H1 (cell line): ENCODE results near the gene EPHB1. TPM values are rescaled to one million over a fixed set of nuclear protein-coding genes. Genes with fewer than 3 reads are reported as not detected.

Source experiments
- CTCF ChIA-PET: fragments of 300-600 bp; sonication (Branson Sonifier 250); formaldehyde crosslinking; loops from one replicate; lab custom pipeline; 2021; ENCODE audit not compliant: partially characterized antibody; lab: Charles Lee
- POLR2A ChIA-PET: fragments of 300-600 bp; sonication (Branson Sonifier 250); formaldehyde crosslinking; loops from one replicate; lab custom pipeline; 2021; ENCODE audit warnings: inconsistent platforms; ENCODE audit not compliant: partially characterized antibody; lab: Charles Lee
- DNase-seq, 2 experiments: peaks; one replicate each; pipeline versions ENCODE4 v3.0.0 to v3.0.0-alpha.2; 2010 to 2022; ENCODE audit warnings: low spot score in 2 of 2, low read depth in 1 of 2, mixed read lengths in 1 of 2
- FAIRE-seq: peaks from 2 replicates; lab custom pipeline; 2011; peaks lifted over from hg19 to GRCh38; lab: Jason Lieb, UNC
- H2AFZ ChIP-seq: 2 replicates; pipeline ENCODE4 v1.8.1; 2012; ENCODE audit warnings: low read length, inconsistent platforms
- H2AK5ac ChIP-seq: 2 replicates; pipeline ENCODE4 v1.6.1; 2013; ENCODE audit warnings: low read depth, low read length
- H2BK120ac ChIP-seq: replicated peaks from 2 replicates; pipeline ENCODE3; 2013; ENCODE audit warnings: low read depth, low read length, inconsistent platforms
- H2BK12ac ChIP-seq: 2 replicates; pipeline ENCODE4 v1.6.1; 2013; ENCODE audit warnings: low read depth, low read length
- H2BK15ac ChIP-seq: 2 replicates; pipeline ENCODE4 v1.6.1; 2013; ENCODE audit warnings: low read length
- H2BK20ac ChIP-seq: 2 replicates; pipeline ENCODE4 v1.6.1; 2013; ENCODE audit warnings: low read length
- H2BK5ac ChIP-seq: 2 replicates; pipeline ENCODE4 v1.6.1; 2013; ENCODE audit warnings: low read depth, low read length
- H3K14ac ChIP-seq: 2 replicates; pipeline ENCODE4 v1.6.1; 2013; ENCODE audit warnings: inconsistent platforms; ENCODE audit not compliant: insufficient read length
- H3K18ac ChIP-seq: 2 replicates; pipeline ENCODE4 v1.6.1; 2013; ENCODE audit warnings: low read length; ENCODE audit errors: extremely low read depth
- H3K23ac ChIP-seq: 2 replicates; pipeline ENCODE4 v1.6.1; 2013; ENCODE audit warnings: inconsistent platforms; ENCODE audit not compliant: insufficient read length
- H3K23me2 ChIP-seq: 2 replicates; pipeline ENCODE4 v1.6.1; 2013; ENCODE audit warnings: low read depth, low read length
- H3K27ac ChIP-seq: 2 replicates; pipeline ENCODE4 v1.6.1; 2011; ENCODE audit warnings: low read depth, low read length, inconsistent platforms
- H3K27me3 ChIP-seq, 4 experiments: replicated peaks in 1 of 4; 1 replicate in 1 of 4; 2 replicates in 3 of 4; pipeline versions ENCODE4 v1.6.1 to v1.8.1; 2011 to 2013; ENCODE audit warnings: low read length in 3 of 4, mild to moderate bottlenecking in 3 of 4, inconsistent platforms in 2 of 4, mixed read lengths in 2 of 4, moderate library complexity in 1 of 4; ENCODE audit not compliant: control insufficient read depth in 3 of 4, insufficient read depth in 3 of 4; ENCODE audit errors: extremely low read depth in 1 of 4
- H3K36me3 ChIP-seq, 4 experiments: 2 replicates each; pipeline versions ENCODE4 v1.6.1 to v1.8.1; 2011 to 2013; ENCODE audit warnings: mild to moderate bottlenecking in 4 of 4, low read length in 3 of 4, moderate library complexity in 2 of 4, control low read depth in 1 of 4, inconsistent platforms in 1 of 4; ENCODE audit not compliant: insufficient read depth in 4 of 4, control insufficient read depth in 2 of 4
- H3K4ac ChIP-seq: replicated peaks from 2 replicates; pipeline ENCODE3; 2013; ENCODE audit warnings: low read length, low read depth, mixed read lengths, inconsistent platforms; ENCODE audit not compliant: insufficient read length
- H3K4me1 ChIP-seq, 4 experiments: replicated peaks in 1 of 4; 1 replicate in 1 of 4; 2 replicates in 3 of 4; pipeline versions ENCODE4 v1.6.1 to v1.8.1; 2011 to 2013; ENCODE audit warnings: low read length in 3 of 4, inconsistent platforms in 2 of 4, mixed read lengths in 1 of 4; ENCODE audit not compliant: insufficient read depth in 4 of 4, control insufficient read depth in 3 of 4
- H3K4me2 ChIP-seq, 2 experiments: 2 replicates each; pipeline versions ENCODE4 v1.6.1 to v1.8.1; 2011 to 2013; ENCODE audit warnings: low read depth in 2 of 2, low read length in 2 of 2, control low read depth in 1 of 2, inconsistent platforms in 1 of 2, mild to moderate bottlenecking in 1 of 2; ENCODE audit not compliant: insufficient read depth in 1 of 2
- H3K4me3 ChIP-seq, 4 experiments: fragments of 200-600, 300-600 bp in 1 of 4; sonication (generic), shearing (Covaris generic), sonication (Bioruptor Twin) in 1 of 4; 2 replicates each; pipeline versions ENCODE4 v1.5.1 to v1.8.1; 2011 to 2016; ENCODE audit warnings: low read length in 4 of 4, low read depth in 3 of 4, control low read depth in 2 of 4, inconsistent platforms in 2 of 4, mild to moderate bottlenecking in 2 of 4, mixed read lengths in 1 of 4, moderate library complexity in 1 of 4; ENCODE audit not compliant: insufficient read depth in 2 of 4; ENCODE audit errors: extremely low read depth in 1 of 4
- H3K56ac ChIP-seq: replicated peaks from 2 replicates; pipeline ENCODE3; 2013; ENCODE audit warnings: low read depth, mild to moderate bottlenecking, mixed read lengths, low read length, inconsistent platforms; ENCODE audit not compliant: insufficient read length
- H3K79me1 ChIP-seq: 2 replicates; pipeline ENCODE4 v1.6.1; 2013; ENCODE audit warnings: low read depth, low read length, control low read depth
- H3K79me2 ChIP-seq, 2 experiments: 2 replicates each; pipeline versions ENCODE4 v1.6.1 to v1.8.1; 2012 to 2013; ENCODE audit warnings: low read length in 2 of 2, mild to moderate bottlenecking in 2 of 2, inconsistent platforms in 1 of 2; ENCODE audit not compliant: insufficient read depth in 2 of 2, control insufficient read depth in 1 of 2
- H3K9ac ChIP-seq, 4 experiments: replicated peaks in 1 of 4; 1 replicate in 1 of 4; 2 replicates in 3 of 4; pipeline versions ENCODE4 v1.6.1 to v1.8.1; 2011 to 2013; ENCODE audit warnings: low read depth in 3 of 4, low read length in 3 of 4, control low read depth in 2 of 4, mild to moderate bottlenecking in 2 of 4, moderate library complexity in 2 of 4, inconsistent platforms in 1 of 4; ENCODE audit errors: extremely low read depth in 1 of 4
- H3K9me3 ChIP-seq, 2 experiments: 2 replicates each; pipeline versions ENCODE4 v1.6.1 to v1.8.1; 2012 to 2013; ENCODE audit warnings: mild to moderate bottlenecking in 2 of 2, moderate library complexity in 2 of 2, control low read depth in 1 of 2, inconsistent platforms in 1 of 2, low read depth in 1 of 2, low read length in 1 of 2, mixed read lengths in 1 of 2; ENCODE audit not compliant: insufficient read depth in 2 of 2
- H4K20me1 ChIP-seq, 2 experiments: replicated peaks in 1 of 2; 2 replicates each; pipeline versions ENCODE3 to v1.8.1; 2011 to 2013; ENCODE audit warnings: inconsistent platforms in 2 of 2, low read length in 2 of 2, mild to moderate bottlenecking in 1 of 2; ENCODE audit not compliant: insufficient read depth in 2 of 2, control insufficient read depth in 1 of 2
- H4K5ac ChIP-seq: 2 replicates; pipeline ENCODE4 v1.6.1; 2013; ENCODE audit warnings: low read length, low read depth, mixed read lengths, inconsistent platforms; ENCODE audit not compliant: insufficient read length
- H4K8ac ChIP-seq: 2 replicates; pipeline ENCODE4 v1.8.0; 2013; ENCODE audit warnings: mild to moderate bottlenecking, moderate library complexity, low read length, inconsistent platforms; ENCODE audit not compliant: insufficient read depth; ENCODE audit errors: extremely low read depth
- H4K91ac ChIP-seq: replicated peaks from 2 replicates; pipeline ENCODE3; 2013; ENCODE audit warnings: low read length, mixed read lengths, inconsistent platforms; ENCODE audit not compliant: insufficient read length
- CHD1 ChIP-seq: IDR thresholded peaks from 2 replicates; pipeline ENCODE4 v1.6.1; 2012; ENCODE audit warnings: low read depth, low read length, improper control_type of control experiment
- HDAC6 ChIP-seq: IDR thresholded peaks from one replicate; pipeline ENCODE4 v1.7.1; 2012; ENCODE audit warnings: low read depth, mild to moderate bottlenecking, inconsistent platforms, low read length, moderate library complexity
- NANOG ChIP-seq: IDR thresholded peaks from 2 replicates; pipeline ENCODE4 v1.6.1; 2011; ENCODE audit warnings: low read length, low read depth, mild to moderate bottlenecking, inconsistent platforms; ENCODE audit not compliant: insufficient read depth, poor library complexity, severe bottlenecking
- POLR2A ChIP-seq, 2 experiments: IDR thresholded peaks; 1 replicate in 1 of 2; 2 replicates in 1 of 2; pipeline ENCODE4 v1.6.1; 2011; ENCODE audit warnings: low read depth in 2 of 2, low read length in 2 of 2, mild to moderate bottlenecking in 2 of 2; ENCODE audit errors: control extremely low read depth in 1 of 2
- RAD21 ChIP-seq, 2 experiments: IDR thresholded peaks in 1 of 2; conservative IDR thresholded peaks in 1 of 2; 2 replicates each; pipeline ENCODE4 v1.6.1; 2011; ENCODE audit warnings: low read depth in 2 of 2, low read length in 2 of 2, improper control_type of control experiment in 1 of 2, inconsistent platforms in 1 of 2, mild to moderate bottlenecking in 1 of 2, moderate library complexity in 1 of 2
- SIN3A ChIP-seq, 2 experiments: IDR thresholded peaks in 1 of 2; conservative IDR thresholded peaks in 1 of 2; 2 replicates each; pipeline ENCODE4 v1.6.1; 2011 to 2012; ENCODE audit warnings: low read length in 2 of 2, improper control_type of control experiment in 1 of 2, low read depth in 1 of 2, mild to moderate bottlenecking in 1 of 2
- TAF7 ChIP-seq: optimal IDR thresholded peaks from 2 replicates; pipeline ENCODE3; 2011; ENCODE audit warnings: low read depth, mild to moderate bottlenecking, inconsistent platforms, low read length, moderate library complexity, borderline replicate concordance
- WGBS, 2 experiments: shearing (Covaris generic) in 1 of 2; methylation state at CpG; one replicate each; pipeline versions ENCODE4 v1.1.6 to v1.1.7; 2013 to 2015; ENCODE audit warnings: low lambda C conversion rate in 2 of 2, mixed read lengths in 2 of 2, inconsistent platforms in 1 of 2, low coverage in 1 of 2, missing lambda C conversion rate in 1 of 2; ENCODE audit not compliant: insufficient replicate concordance in 2 of 2, insufficient coverage in 1 of 2, insufficient read length in 1 of 2; ENCODE audit errors: extremely low coverage in 1 of 2, missing lambda C conversion rate in 1 of 2; 5-methylcytosine and 5-hydroxymethylcytosine counted together
- polyA plus RNA-seq, 7 experiments: library from polyadenylated mRNA; depleted of rRNA in 3 of 7; stranded (reverse) in 5 of 7; unstranded in 2 of 7; fragments of >200 nt in 5 of 7; fragments of 200-250 nt in 2 of 7; gene quantifications; 1 replicate in 5 of 7; 2 replicates in 1 of 7; 4 replicates in 1 of 7; pipeline versions ENCODE4 v1.2.1 to v1.2.3, GENCODE V29; 2011 to 2013; ENCODE audit warnings: missing spikeins in 2 of 7, mixed read lengths in 2 of 7
- total RNA-seq: library from RNA; stranded (reverse); fragmentation: NEBNext Ultra II Directional; extraction: Animal tissue kit (Norgen Biotek cat#: 25700); gene quantifications from 2 replicates; pipeline ENCODE4 v1.2.1, GENCODE V29; 2021
- TF ChIP-seq, protein P1 (sequence below), 3 experiments: IDR thresholded peaks; 1 replicate in 2 of 3; 2 replicates in 1 of 3; pipeline versions ENCODE4 v1.5.1 to v1.6.1; 2011; ENCODE audit warnings: low read length in 3 of 3, mild to moderate bottlenecking in 3 of 3, inconsistent platforms in 2 of 3, low read depth in 1 of 3, moderate library complexity in 1 of 3; ENCODE audit not compliant: insufficient read depth in 1 of 3; ENCODE audit errors: control extremely low read depth in 1 of 3

The EPHB1 gene
- total and polyA plus RNA-seq, 2 of the 8 experiments (the other 6 are each of a cell fraction or from before 2014, with no cell fraction given): 3.5 to 5.9 TPM

DNA sequence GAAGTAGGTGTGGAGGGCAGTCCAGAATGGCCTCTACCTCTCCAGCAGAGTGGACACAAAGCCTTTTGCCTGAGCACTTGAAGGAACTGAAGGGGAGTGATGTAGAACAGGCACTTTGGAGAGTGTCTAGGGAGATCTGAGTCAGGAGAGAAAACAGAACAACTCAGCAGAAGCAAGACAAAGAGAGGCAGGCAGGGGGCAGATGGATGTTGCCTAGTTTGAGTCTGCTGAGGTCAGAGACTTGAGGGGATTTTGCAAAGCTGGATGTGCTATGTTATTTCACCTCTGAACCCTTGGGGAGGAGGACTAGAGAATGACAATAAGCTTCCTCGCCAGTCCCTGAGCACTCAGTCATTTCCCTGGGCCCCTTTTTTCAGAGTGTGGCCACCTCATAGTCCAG lies 366.4 kb downstream of the EPHB1 start:
- Histone ChIP-seq H3K9ac (no peak overlapping the region), H3K4me3 (no peak overlapping the region), H3K23ac (no peak overlapping the region), H3K14ac (no peak overlapping the region), H4K5ac (no peak overlapping the region), H3K36me3 (no peaks in the 10 kb centered on the region), H3K27me3 (no peaks in the 10 kb centered on the region), H3K27ac (no peak overlapping the region), H3K79me2 (no peaks in the 10 kb centered on the region), H3K18ac (peak overlapping the region; percentile 4; the same call in 1 of the 2 replicates), H3K4me1 (peaks cover 0 to 9% (median 4%) of the 10 kb centered on the region in 4 experiments; a peak in 5 of 7 replicates), H2BK20ac (no peak overlapping the region), H3K23me2 (no peaks in the 10 kb centered on the region), H2AFZ (no peak overlapping the region), H3K9me3 (no peaks in the 10 kb centered on the region), H4K20me1 (no peaks in the 10 kb centered on the region), H2BK12ac (0 out of 2 replicates have a peak overlapping the region, but pooled peaks have one; percentile 46), H2AK5ac (no peak overlapping the region), H2BK120ac (no peak overlapping the region), H3K4ac (no peak overlapping the region), H3K56ac (no peak overlapping the region), H2BK5ac (no peak overlapping the region), H4K8ac (no peak overlapping the region), H3K79me1 (no peaks in the 10 kb centered on the region), H2BK15ac (no peak overlapping the region), H3K4me2 (no peak overlapping the region), H4K91ac (no peak overlapping the region)
- TF ChIP-seq TAF7: no peak
- no peak for TF ChIP-seq CHD1
- TF ChIP-seq NANOG: no peak
- TF ChIP-seq RAD21 (IDR thresholded peaks at IDR 0.05 in 1 of 2, conservative IDR thresholded peaks at IDR 0.05 in 1 of 2; ENCODE audit: low read depth in 2 of 2, low read length in 2 of 2): peak; percentile 19 to 45; a peak in 3 of 4 replicates
- TF ChIP-seq, protein P1, sequence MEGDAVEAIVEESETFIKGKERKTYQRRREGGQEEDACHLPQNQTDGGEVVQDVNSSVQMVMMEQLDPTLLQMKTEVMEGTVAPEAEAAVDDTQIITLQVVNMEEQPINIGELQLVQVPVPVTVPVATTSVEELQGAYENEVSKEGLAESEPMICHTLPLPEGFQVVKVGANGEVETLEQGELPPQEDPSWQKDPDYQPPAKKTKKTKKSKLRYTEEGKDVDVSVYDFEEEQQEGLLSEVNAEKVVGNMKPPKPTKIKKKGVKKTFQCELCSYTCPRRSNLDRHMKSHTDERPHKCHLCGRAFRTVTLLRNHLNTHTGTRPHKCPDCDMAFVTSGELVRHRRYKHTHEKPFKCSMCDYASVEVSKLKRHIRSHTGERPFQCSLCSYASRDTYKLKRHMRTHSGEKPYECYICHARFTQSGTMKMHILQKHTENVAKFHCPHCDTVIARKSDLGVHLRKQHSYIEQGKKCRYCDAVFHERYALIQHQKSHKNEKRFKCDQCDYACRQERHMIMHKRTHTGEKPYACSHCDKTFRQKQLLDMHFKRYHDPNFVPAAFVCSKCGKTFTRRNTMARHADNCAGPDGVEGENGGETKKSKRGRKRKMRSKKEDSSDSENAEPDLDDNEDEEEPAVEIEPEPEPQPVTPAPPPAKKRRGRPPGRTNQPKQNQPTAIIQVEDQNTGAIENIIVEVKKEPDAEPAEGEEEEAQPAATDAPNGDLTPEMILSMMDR (IDR thresholded peaks at IDR 0.05; ENCODE audit: control extremely low read depth in 1 of 3, insufficient read depth in 1 of 3, low read depth in 1 of 3, low read length in 3 of 3): peak in 2 of 3 experiments; percentile 2 to 14; a peak in 2 of 4 replicates
- no peak for TF ChIP-seq HDAC6
- TF ChIP-seq SIN3A (conservative IDR thresholded peaks at IDR 0.05 in 1 of 2, IDR thresholded peaks at IDR 0.05 in 1 of 2; ENCODE audit: low read depth in 1 of 2, low read length in 2 of 2): no peak
- TF ChIP-seq POLR2A (IDR thresholded peaks at IDR 0.05; ENCODE audit: control extremely low read depth in 1 of 2, low read depth in 2 of 2, low read length in 2 of 2): no peak
- CTCF ChIA-PET: interaction anchor here (0.6 to 1.5 kb wide), 3 partner anchors 8 to 84 kb away, joined by 3 to 7 read pairs (median 4); no protein-coding TSS in a partner anchor
- FAIRE-seq (no peak), DNase-seq (no peak)
- POLR2A ChIA-PET: no interaction called here
- 55% methylated on average over 1 of the region's 1 CpG; no CpG with 5 or more reads in 1 of the 2 experiments for WGBS, 2 experiments
